ENCODE measurements around the gene TRAPPC3L. TPM values are rescaled to one million over a fixed set of nuclear protein-coding genes. Genes with fewer than 3 reads are reported as not detected.

TRAPPC3L gene
- total and polyA plus RNA-seq, 2 of the 13 experiments (the other 11 are each of a cell fraction or from before 2014, with no cell fraction given) = not detected

- TF ChIP-seq DBP (CRISPR knock-in tag; IDR thresholded peaks at IDR 0.05; ENCODE audit: not compliant biosample characterization) (no peak), DRAP1 (CRISPR knock-in tag; IDR thresholded peaks at IDR 0.05) (no peak), ZNF432 (CRISPR knock-in tag; IDR thresholded peaks at IDR 0.05; ENCODE audit: borderline replicate concordance) (no peak), ZBTB20 (CRISPR knock-in tag; IDR thresholded peaks at IDR 0.05; ENCODE audit: borderline replicate concordance, low read depth) (peak; percentile 86; the same call in 1 of the 2 replicates), CENPT (CRISPR knock-in tag; IDR thresholded peaks at IDR 0.05; ENCODE audit: low read depth) (no peak), CEBPZ (IDR thresholded peaks at IDR 0.05; ENCODE audit: low read length) (no peak), ZNF30 (CRISPR knock-in tag; IDR thresholded peaks at IDR 0.05) (no peak), YEATS2 (CRISPR knock-in tag; IDR thresholded peaks at IDR 0.05; ENCODE audit: borderline replicate concordance) (no peak), ZNF777 (CRISPR knock-in tag; IDR thresholded peaks at IDR 0.05) (no peak), PRDM10 (CRISPR knock-in tag; IDR thresholded peaks at IDR 0.05; ENCODE audit: low read depth) (0 out of 2 replicates have a peak, but pooled peaks have one; percentile 31), ARID5B (CRISPR knock-in tag; IDR thresholded peaks at IDR 0.05) (peak; percentile 89), ZBTB2 (CRISPR knock-in tag; IDR thresholded peaks at IDR 0.05; ENCODE audit: low read depth) (no peak), CCAR2 (optimal IDR thresholded peaks at IDR 0.05; ENCODE audit: low read depth, low read length) (no peak), ZBTB42 (CRISPR knock-in tag; IDR thresholded peaks at IDR 0.05) (no peak), ZNF556 (CRISPR knock-in tag; IDR thresholded peaks at IDR 0.05; ENCODE audit: borderline replicate concordance) (no peak)
Observed at GRCh38 chr6:116550796-116551195, 5.3 kb upstream of the TRAPPC3L start (continued).

All from HepG2 (cell line).